Prostate gland (tissue), 2 donors: ENCODE data around the gene OTOG. TPM values are rescaled to one million over a fixed set of nuclear protein-coding genes. Genes with fewer than 3 reads are reported as not detected.

Experiments used
- DNase-seq: peaks from one replicate; pipeline ENCODE4 v3.0.0-alpha.2; 2019; ENCODE audit warnings: low spot score
- H3K27ac ChIP-seq, 2 donors: fragments of 200-600 bp; sonication (generic); 2 replicates each; pipeline ENCODE4 v1.5.1; 2017 to 2019
- H3K27me3 ChIP-seq: fragments of 200-600 bp; sonication (generic); replicated peaks from 2 replicates; pipeline ENCODE4 v1.5.1; 2019; ENCODE audit not compliant: insufficient read depth
- H3K36me3 ChIP-seq, 2 donors: fragments of 200-600 bp; sonication (generic); 1 replicate in 1 of 2; 2 replicates in 1 of 2; pipeline versions ENCODE4 v1.5.1 to v1.8.1; 2017 to 2019
- H3K4me1 ChIP-seq: fragments of 200-600 bp; sonication (generic); replicated peaks from 2 replicates; pipeline ENCODE4 v1.5.1; 2019
- H3K4me3 ChIP-seq, 2 donors: fragments of 200-600 bp; sonication (generic); 2 replicates each; pipeline ENCODE4 v1.5.1; 2017 to 2019
- H3K9me3 ChIP-seq: fragments of 200-600 bp; sonication (generic); 2 replicates; pipeline ENCODE4 v1.5.1; 2017
- POLR2A ChIP-seq: fragments of 450-650 bp; IDR thresholded peaks from one replicate; pipeline ENCODE4 v1.6.1; 2016; ENCODE audit warnings: antibody characterized with exemption, mild to moderate bottlenecking
- POLR2AphosphoS5 ChIP-seq: sonication (generic); formaldehyde crosslinking; IDR thresholded peaks from one replicate; pipeline ENCODE4 v1.6.1; 2017; ENCODE audit warnings: antibody characterized with exemption
- WGBS: methylation state at CpG from one replicate; pipeline ENCODE4 v1.1.5; 2018; 5-methylcytosine and 5-hydroxymethylcytosine counted together
- intact Hi-C: fragments of 100-400 bp; cut with DNase I; formaldehyde crosslinking; loops from one replicate; pipeline ENCODE4 v1.14.2; 2022
- total RNA-seq, 2 donors: library from RNA; depleted of rRNA; stranded (reverse); fragments of >200 nt; gene quantifications; one replicate each; pipeline ENCODE4 v1.1.0, GENCODE V29; 2016
- TF ChIP-seq, protein P1 (sequence below), 4 experiments: fragments of 200-600 bp in 2 of 4; fragments of 450-650 bp in 2 of 4; sonication (generic) in 2 of 4; IDR thresholded peaks; 1 replicate in 3 of 4; 2 replicates in 1 of 4; pipeline ENCODE4 v1.5.1; 2016 to 2019; ENCODE audit warnings: antibody characterized with exemption in 4 of 4, mild to moderate bottlenecking in 2 of 4, moderate library complexity in 2 of 4

The OTOG gene
- total RNA-seq, 2 donors from 2014 or later, result 0.34 TPM; not detected in 1

DNA sequence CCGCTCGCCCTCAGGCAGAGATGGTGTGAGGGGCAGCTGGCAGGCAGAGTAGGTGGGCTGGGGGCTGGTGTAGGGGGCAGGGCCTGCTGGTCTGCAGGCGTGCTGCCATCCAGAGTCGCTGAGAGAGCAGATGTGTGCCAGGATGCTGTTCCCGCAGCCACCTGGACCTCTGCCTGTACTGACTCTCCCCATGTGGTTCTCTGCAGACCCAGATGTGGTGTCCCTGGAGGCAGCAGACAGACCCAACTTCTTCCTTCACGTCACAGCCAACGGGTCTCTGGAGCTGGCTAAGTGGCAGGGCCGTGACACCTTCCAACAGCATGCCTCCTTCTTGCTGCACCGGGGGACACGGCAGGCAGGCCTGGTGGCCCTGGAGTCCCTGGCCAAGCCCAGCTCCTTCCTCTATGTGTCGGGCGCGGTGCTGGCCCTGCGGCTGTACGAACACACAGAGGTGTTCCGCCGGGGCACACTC lies 58.6 kb downstream of the OTOG start:
- H3K27ac ChIP-seq, result no peak overlapping the region
- 79% methylated on average over 16 of the region's 17 CpGs for WGBS
- H3K9me3 ChIP-seq, result no peaks in the 10 kb centered on the region
- DNase-seq, result no peak
- H3K36me3 ChIP-seq, result no peaks in the 10 kb centered on the region
- no peaks in the 10 kb centered on the region for H3K27me3 ChIP-seq
- H3K4me3 ChIP-seq, result no peak overlapping the region
- H3K4me1 ChIP-seq, result no peaks in the 10 kb centered on the region
- intact Hi-C loops, result no loop called here
- TF ChIP-seq POLR2AphosphoS5 (no peak), POLR2A (no peak)
- TF ChIP-seq, protein P1, sequence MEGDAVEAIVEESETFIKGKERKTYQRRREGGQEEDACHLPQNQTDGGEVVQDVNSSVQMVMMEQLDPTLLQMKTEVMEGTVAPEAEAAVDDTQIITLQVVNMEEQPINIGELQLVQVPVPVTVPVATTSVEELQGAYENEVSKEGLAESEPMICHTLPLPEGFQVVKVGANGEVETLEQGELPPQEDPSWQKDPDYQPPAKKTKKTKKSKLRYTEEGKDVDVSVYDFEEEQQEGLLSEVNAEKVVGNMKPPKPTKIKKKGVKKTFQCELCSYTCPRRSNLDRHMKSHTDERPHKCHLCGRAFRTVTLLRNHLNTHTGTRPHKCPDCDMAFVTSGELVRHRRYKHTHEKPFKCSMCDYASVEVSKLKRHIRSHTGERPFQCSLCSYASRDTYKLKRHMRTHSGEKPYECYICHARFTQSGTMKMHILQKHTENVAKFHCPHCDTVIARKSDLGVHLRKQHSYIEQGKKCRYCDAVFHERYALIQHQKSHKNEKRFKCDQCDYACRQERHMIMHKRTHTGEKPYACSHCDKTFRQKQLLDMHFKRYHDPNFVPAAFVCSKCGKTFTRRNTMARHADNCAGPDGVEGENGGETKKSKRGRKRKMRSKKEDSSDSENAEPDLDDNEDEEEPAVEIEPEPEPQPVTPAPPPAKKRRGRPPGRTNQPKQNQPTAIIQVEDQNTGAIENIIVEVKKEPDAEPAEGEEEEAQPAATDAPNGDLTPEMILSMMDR (IDR thresholded peaks at IDR 0.05), result no peak

DNA sequence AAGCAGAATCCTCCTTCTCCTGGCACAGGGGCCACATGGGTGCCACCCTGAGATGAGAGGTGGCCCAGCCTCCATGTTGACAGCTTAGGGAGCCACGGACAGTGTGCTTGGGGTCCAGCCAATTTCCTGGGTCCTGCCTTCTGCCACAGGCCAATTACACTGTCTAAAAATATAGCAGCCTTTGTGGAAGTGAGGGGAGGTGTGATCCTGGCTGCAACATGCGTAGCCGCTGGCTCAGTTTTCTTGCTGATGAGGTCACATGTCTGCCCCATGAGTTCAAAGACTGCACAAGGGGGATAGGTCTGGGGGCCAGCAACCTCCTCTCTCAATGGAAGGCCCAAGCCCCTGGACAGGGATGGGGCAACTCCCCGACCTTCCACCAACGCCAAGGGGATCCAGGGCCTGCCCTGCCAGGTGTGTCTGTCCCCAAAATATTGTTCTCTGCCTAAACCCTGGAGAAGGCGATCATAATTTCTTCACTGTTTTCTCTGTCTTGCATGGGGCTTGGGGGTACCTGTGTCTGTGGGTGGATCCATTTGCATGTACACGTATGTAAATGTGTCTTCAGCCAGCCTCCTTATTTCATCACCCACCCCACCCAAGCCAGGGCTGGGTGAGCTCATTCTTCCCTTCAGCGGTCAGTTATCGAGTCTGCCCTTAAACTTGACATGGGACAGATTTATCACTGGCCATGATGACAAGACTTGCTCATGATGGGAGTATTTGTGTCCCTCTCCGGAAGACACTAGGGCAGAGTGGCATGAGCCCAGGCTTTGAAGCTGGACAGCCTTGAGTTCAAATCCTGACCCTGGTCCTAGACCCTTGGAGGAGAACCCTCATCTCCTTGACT lies 59.4 kb downstream of the OTOG start:
- Histone ChIP-seq H3K27me3 (no peaks in the 10 kb centered on the region), H3K4me3 (no peak overlapping the region), H3K27ac (no peak overlapping the region), H3K9me3 (no peaks in the 10 kb centered on the region), H3K4me1 (no peaks in the 10 kb centered on the region), H3K36me3 (no peaks in the 10 kb centered on the region)
- no peak for TF ChIP-seq POLR2A
- TF ChIP-seq POLR2AphosphoS5, result no peak
- intact Hi-C loops, result no loop called here
- 74% methylated on average over 10 of the region's 10 CpGs for whole genome bisulfite sequencing
- DNase-seq, result no peak

DNA sequence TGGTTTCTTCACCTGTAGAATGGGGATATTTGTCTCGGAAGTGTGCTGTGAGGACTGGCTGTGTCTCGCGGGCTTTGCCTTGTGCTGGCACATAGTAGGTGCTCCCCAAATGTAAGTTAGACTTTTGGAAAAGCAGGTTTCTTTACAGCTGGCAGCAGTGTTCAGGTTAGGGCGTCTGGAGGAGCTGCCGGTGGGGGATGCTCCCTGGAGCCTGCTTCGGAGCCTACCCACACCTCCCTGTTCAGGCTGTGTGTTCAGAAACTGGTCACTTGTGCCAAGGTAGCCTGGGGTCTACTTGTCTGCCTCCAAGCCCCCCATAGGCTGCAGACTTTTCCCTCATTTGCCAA lies 60.0 kb downstream of the OTOG start:
- no peak for TF ChIP-seq POLR2AphosphoS5
- TF ChIP-seq, protein P1 (IDR thresholded peaks at IDR 0.05), result no peak
- TF ChIP-seq POLR2A, result no peak
- H3K4me1 ChIP-seq, result no peaks in the 10 kb centered on the region
- intact Hi-C loops, result no loop called here
- no peaks in the 10 kb centered on the region for H3K27me3 ChIP-seq
- no peak overlapping the region for H3K27ac ChIP-seq
- no peaks in the 10 kb centered on the region for H3K9me3 ChIP-seq
- WGBS, result 79% methylated on average over 6 of the region's 6 CpGs
- no peak overlapping the region for H3K4me3 ChIP-seq
- DNase-seq, result no peak
- no peaks in the 10 kb centered on the region for H3K36me3 ChIP-seq

DNA sequence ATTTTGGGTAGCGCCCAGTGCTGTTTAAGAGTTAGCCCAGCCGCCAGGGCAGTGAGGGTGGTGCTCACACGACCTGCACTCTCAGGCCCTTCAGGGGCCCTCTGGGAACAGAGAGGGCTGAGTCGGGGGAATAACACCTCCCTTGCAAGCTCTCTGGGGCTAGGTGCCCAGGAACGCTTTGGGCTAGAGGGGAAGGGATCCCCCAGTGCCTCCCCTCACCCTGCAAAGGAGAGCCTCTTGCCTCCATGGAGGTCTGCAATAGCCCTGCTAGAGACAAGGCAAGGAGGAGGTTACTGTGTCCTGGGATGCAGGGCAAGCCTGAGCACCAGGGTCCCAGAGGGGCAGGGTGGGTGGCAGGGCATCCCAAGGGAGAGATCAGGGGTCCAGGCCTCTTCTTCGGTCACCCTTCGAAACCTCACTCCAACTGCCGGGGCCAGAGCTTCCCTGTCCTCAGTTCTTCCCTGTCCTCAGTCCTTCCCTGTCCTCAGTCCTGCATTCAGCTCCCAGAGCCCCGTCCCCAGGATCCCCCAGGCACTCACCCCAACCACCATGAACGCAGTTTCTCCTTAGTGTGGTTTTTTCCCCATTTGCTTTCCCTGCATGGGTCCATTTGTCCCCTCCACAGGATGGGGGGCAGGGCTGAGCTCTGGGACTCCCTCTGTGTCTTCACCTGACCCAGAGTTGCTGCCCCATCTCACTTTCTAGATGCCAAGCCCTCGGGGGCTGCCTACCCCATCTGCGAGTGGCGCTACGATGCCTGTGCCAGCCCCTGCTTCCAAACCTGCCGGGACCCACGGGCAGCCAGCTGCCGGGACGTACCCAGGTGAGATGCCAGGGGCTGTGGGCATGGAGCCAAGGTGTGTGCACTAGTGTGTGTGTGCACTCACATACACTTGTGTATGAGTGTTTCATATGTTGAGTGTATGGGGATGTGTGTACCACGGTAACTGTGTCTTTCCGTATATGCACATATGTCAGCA lies 60.8 kb downstream of the OTOG start:
- no peak for DNase-seq
- Histone ChIP-seq H3K4me1 (no peaks in the 10 kb centered on the region), H3K27me3 (no peaks in the 10 kb centered on the region), H3K36me3 (no peaks in the 10 kb centered on the region), H3K4me3 (no peak overlapping the region), H3K27ac (no peak overlapping the region), H3K9me3 (no peaks in the 10 kb centered on the region)
- WGBS, result 61% methylated on average over 20 of the region's 20 CpGs
- intact Hi-C loops, result no loop called here
- TF ChIP-seq POLR2AphosphoS5 (no peak), POLR2A (no peak)
- TF ChIP-seq, protein P1 (IDR thresholded peaks at IDR 0.05), result no peak

- WGBS, result 89% methylated on average over 6 of the region's 6 CpGs
- TF ChIP-seq, protein P1 (IDR thresholded peaks at IDR 0.05), result no peak
- H3K9me3 ChIP-seq, result no peaks in the 10 kb centered on the region
Measured at GRCh38 chr11:17608821-17609220, 61.8 kb downstream of the OTOG start.

More at GRCh38 chr11:17608821-17609220, 61.8 kb downstream of the OTOG start:
- Histone ChIP-seq H3K27me3 (no peaks in the 10 kb centered on the region), H3K27ac (no peak overlapping the region), H3K36me3 (no peaks in the 10 kb centered on the region), H3K4me3 (no peak overlapping the region), H3K4me1 (no peaks in the 10 kb centered on the region)
- intact Hi-C loops, result no loop called here
- no peak for DNase-seq
